ENCODE measurements around the gene JPH2. TPM values are rescaled to one million over a fixed set of nuclear protein-coding genes. Genes with fewer than 3 reads are reported as not detected.

JPH2 gene
- total RNA-seq, 2 donors from 2014 or later, result 29.1 to 31.1 TPM

- intact Hi-C loops (cut with DNase I), result no loop called here
- WGBS, result 63% methylated on average over 18 of the region's 18 CpGs
- Histone ChIP-seq H3K4me3 (no peak overlapping the region), H3K9me3 (no peaks in the 10 kb centered on the region), H3K27me3 (replicated peaks; ENCODE audit: insufficient read depth) (no peaks in the 10 kb centered on the region), H3K36me3 (no peaks in the 10 kb centered on the region), H3K27ac (no peak overlapping the region), H3K4me1 (replicated peaks) (no peaks in the 10 kb centered on the region)
- TF ChIP-seq CTCF (IDR thresholded peaks at IDR 0.05) (no peak), POLR2A (IDR thresholded peaks at IDR 0.05) (no peak), POLR2AphosphoS5 (IDR thresholded peaks at IDR 0.05) (no peak)
- no peak for DNase-seq (ENCODE audit: low spot score)
These were observed 41.7 kb downstream of the JPH2 start for GRCh38 chr20:44145131-44145775.

- Histone ChIP-seq H3K27ac (peak overlapping the region in 1 of 2 donors; percentile 40), H3K9me3 (no peaks in the 10 kb centered on the region), H3K27me3 (replicated peaks; ENCODE audit: insufficient read depth) (no peaks in the 10 kb centered on the region), H3K4me1 (replicated peaks) (no peaks in the 10 kb centered on the region), H3K36me3 (no peaks in the 10 kb centered on the region), H3K4me3 (no peak overlapping the region)
- TF ChIP-seq CTCF (IDR thresholded peaks at IDR 0.05) (no peak), POLR2A (IDR thresholded peaks at IDR 0.05) (no peak), POLR2AphosphoS5 (IDR thresholded peaks at IDR 0.05) (no peak)
- WGBS, result 69% methylated on average over 10 of the region's 10 CpGs
- DNase-seq (ENCODE audit: low spot score), result no peak
- intact Hi-C loops (cut with DNase I), result no loop called here
These were observed 43.1 kb downstream of the JPH2 start for GRCh38 chr20:44143936-44144335.

- no peaks in the 10 kb centered on the region for H3K4me1 ChIP-seq (replicated peaks)
- H3K36me3 ChIP-seq, result no peaks in the 10 kb centered on the region
- H3K27ac ChIP-seq, result no peak overlapping the region
- intact Hi-C loops (cut with DNase I), result no loop called here
- DNase-seq (ENCODE audit: low spot score), result no peak
- H3K9me3 ChIP-seq, result no peaks in the 10 kb centered on the region
- WGBS, result 24% methylated on average over 8 of the region's 8 CpGs
- no peaks in the 10 kb centered on the region for H3K27me3 ChIP-seq (replicated peaks; ENCODE audit: insufficient read depth)
- no peak overlapping the region for H3K4me3 ChIP-seq
- TF ChIP-seq POLR2AphosphoS5 (IDR thresholded peaks at IDR 0.05), result no peak
- no peak for TF ChIP-seq CTCF (IDR thresholded peaks at IDR 0.05)
- TF ChIP-seq POLR2A (IDR thresholded peaks at IDR 0.05), result no peak
These were observed 44.6 kb downstream of the JPH2 start for GRCh38 chr20:44142413-44142812.

- Histone ChIP-seq H3K27ac (no peak overlapping the region), H3K4me1 (replicated peaks) (no peaks in the 10 kb centered on the region)
These were observed 45.1 kb downstream of the JPH2 start for GRCh38 chr20:44141873-44142272.

More at GRCh38 chr20:44141873-44142272, 45.1 kb downstream of the JPH2 start:
- Histone ChIP-seq H3K27me3 (replicated peaks; ENCODE audit: insufficient read depth) (no peaks in the 10 kb centered on the region), H3K9me3 (no peaks in the 10 kb centered on the region), H3K36me3 (no peaks in the 10 kb centered on the region), H3K4me3 (no peak overlapping the region)
- DNase-seq (ENCODE audit: low spot score), result no peak
- no peak for TF ChIP-seq CTCF (IDR thresholded peaks at IDR 0.05)
- WGBS, result 83% methylated on average over 6 of the region's 6 CpGs
- intact Hi-C loops (cut with DNase I), result no loop called here
